Erythroblast (primary cell): ENCODE data around the gene ADARB1.

Source experiments
- GATA1 ChIP-seq: IDR thresholded peaks from 2 replicates; pipeline ENCODE4 v1.6.1; 2011; ENCODE audit warnings: low read depth, mild to moderate bottlenecking, control low read depth, low read length, moderate library complexity
- POLR2A ChIP-seq: IDR thresholded peaks from 2 replicates; pipeline ENCODE4 v1.6.1; 2011; ENCODE audit warnings: mild to moderate bottlenecking, low read length

DNA sequence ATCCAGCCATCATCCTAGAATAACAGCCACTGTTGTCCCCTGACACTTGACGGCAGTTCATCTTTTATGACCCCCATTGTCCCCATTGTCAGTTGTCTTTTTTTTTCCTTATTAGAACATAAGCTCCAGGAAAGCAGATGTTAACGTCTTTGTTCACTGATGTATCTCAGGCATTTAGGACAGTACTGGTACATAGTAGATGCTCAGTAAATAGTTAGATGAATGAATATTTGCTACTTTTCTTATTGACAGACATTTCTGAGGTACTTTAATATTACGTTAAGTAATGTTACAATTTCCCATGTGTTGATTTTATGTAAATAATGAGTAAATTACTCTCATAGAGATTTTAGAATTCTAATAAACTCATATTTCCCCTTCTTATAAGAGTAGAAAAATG lies 69.5 kb downstream of the ADARB1 start:
- no peak for TF ChIP-seq POLR2A
- no peak for TF ChIP-seq GATA1
